ENCODE data around the gene PROCR.
"Not testable (repeated sequence)": the region's sequence is repeated elsewhere in the genome, so short reads cannot be mapped to it uniquely, and the experiment has no call there.

PROCR gene

DNA sequence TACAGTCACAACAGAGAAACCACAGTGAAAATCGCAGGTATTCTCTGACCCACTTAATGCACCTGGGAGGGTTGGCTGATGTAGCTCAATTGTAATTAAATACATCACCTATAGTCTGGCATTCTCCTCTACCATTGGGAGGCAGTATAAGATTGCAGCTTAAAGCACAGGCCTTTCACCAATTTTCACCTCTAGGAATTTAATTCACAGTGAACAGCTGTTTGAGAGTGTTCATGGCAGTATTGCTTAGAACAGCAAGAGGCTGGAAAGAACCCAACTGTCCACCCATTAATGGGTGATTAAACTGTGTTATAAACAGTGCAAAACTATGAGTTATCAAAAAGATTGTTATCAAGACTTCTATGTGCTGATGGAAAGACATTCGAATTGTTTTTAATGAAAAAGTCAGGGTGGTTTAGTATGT is 26.7 kb upstream of the PROCR start:
- H3K4me3 ChIP-seq (ENCODE audit: low read depth, low read length), result no peak overlapping the region
- no peaks in the 10 kb centered on the region for H3K9me3 ChIP-seq (ENCODE audit: control insufficient read depth, insufficient read depth, low read length)
- H3K27ac ChIP-seq (ENCODE audit: low read depth, low read length), result no peak overlapping the region
- peaks cover 5% of the 10 kb centered on the region for H3K4me1 ChIP-seq (ENCODE audit: control insufficient read depth, insufficient read depth, low read length)
- peaks cover 35% of the 10 kb centered on the region for H3K36me3 ChIP-seq (ENCODE audit: control insufficient read depth, insufficient read depth, low read length)
- H3K27me3 ChIP-seq (ENCODE audit: control insufficient read depth, insufficient read depth, low read length), result no peaks in the 10 kb centered on the region
- H3K9ac ChIP-seq (ENCODE audit: low read depth, low read length), result no peak overlapping the region

- Histone ChIP-seq H3K9ac (ENCODE audit: low read depth, low read length) (peak overlapping the region; percentile 34), H3K27ac (ENCODE audit: low read depth, low read length) (peak overlapping the region; percentile 86), H3K4me3 (ENCODE audit: low read depth, low read length) (peak overlapping the region; percentile 85), H3K9me3 (ENCODE audit: control insufficient read depth, insufficient read depth, low read length) (no peaks in the 10 kb centered on the region), H3K4me1 (ENCODE audit: control insufficient read depth, insufficient read depth, low read length) (peaks cover 5% of the 10 kb centered on the region), H3K36me3 (ENCODE audit: control insufficient read depth, insufficient read depth, low read length) (peaks cover 25% of the 10 kb centered on the region), H3K27me3 (ENCODE audit: control insufficient read depth, insufficient read depth, low read length) (no peaks in the 10 kb centered on the region)
These were observed 25.5 kb upstream of the PROCR start for GRCh38 chr20:35146299-35146919.

GRCh38 chr20:35146920-35147574 is 24.8 kb upstream of the PROCR start, which contains the start of gene EDEM2:
Gene EDEM2 (minus strand): TSS chr20:35147336. CDS start chr20:35147258, 78 bp downstream.
- H3K4me3 ChIP-seq (ENCODE audit: low read depth, low read length), result peak within 1 kb of the TSS; percentile 85
- H3K27ac ChIP-seq (ENCODE audit: low read depth, low read length), result peak within 1 kb of the TSS; percentile 86
- H3K27me3 ChIP-seq (ENCODE audit: control insufficient read depth, insufficient read depth, low read length), result no peaks in the 10 kb centered on the region
- peaks cover 5% of the 10 kb centered on the region for H3K4me1 ChIP-seq (ENCODE audit: control insufficient read depth, insufficient read depth, low read length)
- no peaks in the 10 kb centered on the region for H3K9me3 ChIP-seq (ENCODE audit: control insufficient read depth, insufficient read depth, low read length)
- peaks cover 19% of the 10 kb centered on the region for H3K36me3 ChIP-seq (ENCODE audit: control insufficient read depth, insufficient read depth, low read length)
- H3K9ac ChIP-seq (ENCODE audit: low read depth, low read length), result peak within 1 kb of the TSS; percentile 50

- H3K4me3 ChIP-seq (ENCODE audit: low read depth, low read length), result peak overlapping the region; percentile 85
- H3K36me3 ChIP-seq (ENCODE audit: control insufficient read depth, insufficient read depth, low read length), result peaks cover 13% of the 10 kb centered on the region
- H3K9ac ChIP-seq (ENCODE audit: low read depth, low read length), result peak overlapping the region; percentile 50; the same call in 1 of the 2 replicates
- not testable (repeated sequence) for H3K27me3 ChIP-seq (ENCODE audit: control insufficient read depth, insufficient read depth, low read length); H3K4me1 ChIP-seq (ENCODE audit: control insufficient read depth, insufficient read depth, low read length); H3K9me3 ChIP-seq (ENCODE audit: control insufficient read depth, insufficient read depth, low read length)
- H3K27ac ChIP-seq (ENCODE audit: low read depth, low read length), result peak overlapping the region; percentile 86
These were observed 24.2 kb upstream of the PROCR start for GRCh38 chr20:35147575-35148071.

GRCh38 chr20:35150846-35151579 is 20.9 kb upstream of the PROCR start:
- no peaks in the 10 kb centered on the region for H3K27me3 ChIP-seq (ENCODE audit: control insufficient read depth, insufficient read depth, low read length)
- H3K9me3 ChIP-seq (ENCODE audit: control insufficient read depth, insufficient read depth, low read length), result no peaks in the 10 kb centered on the region
- H3K36me3 ChIP-seq (ENCODE audit: control insufficient read depth, insufficient read depth, low read length), result no peaks in the 10 kb centered on the region

GRCh38 chr20:35151736-35152135 is 20.1 kb upstream of the PROCR start:
- no peak overlapping the region for H3K27ac ChIP-seq (ENCODE audit: low read depth, low read length)
- no peaks in the 10 kb centered on the region for H3K36me3 ChIP-seq (ENCODE audit: control insufficient read depth, insufficient read depth, low read length)
- no peaks in the 10 kb centered on the region; the same call in 1 of the 2 replicates for H3K4me1 ChIP-seq (ENCODE audit: control insufficient read depth, insufficient read depth, low read length)
- no peaks in the 10 kb centered on the region for H3K9me3 ChIP-seq (ENCODE audit: control insufficient read depth, insufficient read depth, low read length)
- no peak overlapping the region for H3K9ac ChIP-seq (ENCODE audit: low read depth, low read length)
- no peaks in the 10 kb centered on the region for H3K27me3 ChIP-seq (ENCODE audit: control insufficient read depth, insufficient read depth, low read length)
- H3K4me3 ChIP-seq (ENCODE audit: low read depth, low read length), result no peak overlapping the region

More at GRCh38 chr20:35150846-35151579, 20.9 kb upstream of the PROCR start:
- H3K27ac ChIP-seq (ENCODE audit: low read depth, low read length), result no peak overlapping the region
- no peak overlapping the region for H3K9ac ChIP-seq (ENCODE audit: low read depth, low read length)
- no peaks in the 10 kb centered on the region; the same call in 1 of the 2 replicates for H3K4me1 ChIP-seq (ENCODE audit: control insufficient read depth, insufficient read depth, low read length)
- H3K4me3 ChIP-seq (ENCODE audit: low read depth, low read length), result no peak overlapping the region

DNA sequence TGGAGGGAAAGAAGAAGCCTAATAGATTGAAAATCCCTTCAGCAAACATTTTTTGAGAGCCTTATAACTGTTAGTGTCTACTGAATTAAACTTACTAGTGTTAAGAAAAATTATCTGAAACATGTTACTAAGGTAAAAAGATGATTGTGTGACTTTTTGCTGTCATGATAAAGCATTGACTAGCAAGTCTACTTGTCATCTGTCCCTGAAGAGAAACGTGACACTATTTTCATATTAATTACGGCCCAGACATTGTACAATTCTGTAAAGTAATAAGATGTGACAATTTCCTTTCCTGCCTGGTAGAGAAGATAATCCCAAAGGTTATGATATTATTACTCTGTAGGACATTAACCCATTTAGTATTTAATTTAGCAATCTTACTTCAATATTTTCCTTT is 15.9 kb upstream of the PROCR start:
- Histone ChIP-seq H3K9ac (ENCODE audit: low read depth, low read length) (no peak overlapping the region), H3K4me1 (ENCODE audit: control insufficient read depth, insufficient read depth, low read length) (no peaks in the 10 kb centered on the region), H3K4me3 (ENCODE audit: low read depth, low read length) (no peak overlapping the region), H3K36me3 (ENCODE audit: control insufficient read depth, insufficient read depth, low read length) (no peaks in the 10 kb centered on the region), H3K27me3 (ENCODE audit: control insufficient read depth, insufficient read depth, low read length) (no peaks in the 10 kb centered on the region), H3K27ac (ENCODE audit: low read depth, low read length) (no peak overlapping the region), H3K9me3 (ENCODE audit: control insufficient read depth, insufficient read depth, low read length) (no peaks in the 10 kb centered on the region)

GRCh38 chr20:35156978-35157377 is 14.9 kb upstream of the PROCR start:
- Histone ChIP-seq H3K4me1 (ENCODE audit: control insufficient read depth, insufficient read depth, low read length) (no peaks in the 10 kb centered on the region), H3K4me3 (ENCODE audit: low read depth, low read length) (no peak overlapping the region), H3K9me3 (ENCODE audit: control insufficient read depth, insufficient read depth, low read length) (no peaks in the 10 kb centered on the region), H3K27ac (ENCODE audit: low read depth, low read length) (no peak overlapping the region), H3K9ac (ENCODE audit: low read depth, low read length) (no peak overlapping the region), H3K36me3 (ENCODE audit: control insufficient read depth, insufficient read depth, low read length) (no peaks in the 10 kb centered on the region), H3K27me3 (ENCODE audit: control insufficient read depth, insufficient read depth, low read length) (no peaks in the 10 kb centered on the region)

GRCh38 chr20:35160341-35160740 is 11.5 kb upstream of the PROCR start:
- H3K36me3 ChIP-seq (ENCODE audit: control insufficient read depth, insufficient read depth, low read length); H3K27me3 ChIP-seq (ENCODE audit: control insufficient read depth, insufficient read depth, low read length); H3K9me3 ChIP-seq (ENCODE audit: control insufficient read depth, insufficient read depth, low read length); H3K4me3 ChIP-seq (ENCODE audit: low read depth, low read length); H3K27ac ChIP-seq (ENCODE audit: low read depth, low read length); H3K9ac ChIP-seq (ENCODE audit: low read depth, low read length); H3K4me1 ChIP-seq (ENCODE audit: control insufficient read depth, insufficient read depth, low read length): not testable (repeated sequence)

- H3K9ac ChIP-seq (ENCODE audit: low read depth, low read length); H3K27ac ChIP-seq (ENCODE audit: low read depth, low read length); H3K9me3 ChIP-seq (ENCODE audit: control insufficient read depth, insufficient read depth, low read length); H3K36me3 ChIP-seq (ENCODE audit: control insufficient read depth, insufficient read depth, low read length); H3K4me1 ChIP-seq (ENCODE audit: control insufficient read depth, insufficient read depth, low read length); H3K27me3 ChIP-seq (ENCODE audit: control insufficient read depth, insufficient read depth, low read length); H3K4me3 ChIP-seq (ENCODE audit: low read depth, low read length): not testable (repeated sequence)
These were observed 7.3 kb upstream of the PROCR start for GRCh38 chr20:35164531-35164930.

Data from HUES48 (cell line).